HepG2 (cell line): Measurements from ENCODE around the gene SGK1. TPM values are rescaled to one million over a fixed set of nuclear protein-coding genes. Genes with fewer than 3 reads are reported as not detected.
A peak's percentile ranks its signal among the peaks of the same experiment; 100 is the strongest.

Source experiments
- ATAD3A ChIP-seq: sonication (generic); formaldehyde crosslinking; IDR thresholded peaks from 2 replicates; pipeline ENCODE4 v1.4.0; 2020; ENCODE audit warnings: missing genetic modification reagents
- ATF7 ChIP-seq, 2 experiments: fragments of 450-650 bp in 1 of 2; sonication (generic) in 1 of 2; formaldehyde crosslinking in 1 of 2; IDR thresholded peaks; 2 replicates each; pipeline versions ENCODE4 v1.4.0 to v1.6.1; 2016 to 2020; ENCODE audit warnings: antibody characterized with exemption in 1 of 2, mild to moderate bottlenecking in 1 of 2, missing genetic modification reagents in 1 of 2
- DRAP1 ChIP-seq: IDR thresholded peaks from 2 replicates; pipeline ENCODE4 v1.6.1; 2016; ENCODE audit warnings: missing genetic modification reagents, missing compliant biosample characterization
- HMGA1 ChIP-seq: sonication (generic); formaldehyde crosslinking; conservative IDR thresholded peaks from 2 replicates; pipeline ENCODE4 v1.4.0; 2020; ENCODE audit warnings: missing genetic modification reagents
- KDM2A ChIP-seq: sonication (generic); formaldehyde crosslinking; IDR thresholded peaks from 2 replicates; pipeline ENCODE4 v1.4.0; 2020; ENCODE audit warnings: low read depth, missing genetic modification reagents, borderline replicate concordance
- KLF13 ChIP-seq: sonication (generic); formaldehyde crosslinking; IDR thresholded peaks from 2 replicates; pipeline ENCODE4 v1.4.0; 2020; ENCODE audit warnings: mild to moderate bottlenecking, missing genetic modification reagents
- MAF1 ChIP-seq: sonication (generic); formaldehyde crosslinking; IDR thresholded peaks from 2 replicates; pipeline ENCODE4 v1.5.0; 2020; ENCODE audit warnings: missing genetic modification reagents, borderline replicate concordance
- NFKBIZ ChIP-seq: IDR thresholded peaks from 2 replicates; pipeline ENCODE4 v1.6.1; 2018; ENCODE audit warnings: missing genetic modification reagents, missing compliant biosample characterization
- NR2F6 ChIP-seq, 2 experiments: IDR thresholded peaks; 2 replicates each; pipeline ENCODE4 v1.6.1; 2016; ENCODE audit warnings: antibody characterized with exemption in 1 of 2, mild to moderate bottlenecking in 1 of 2
- POLR2A ChIP-seq, 2 experiments: IDR thresholded peaks; 2 replicates each; pipeline ENCODE4 v1.6.1; 2011; ENCODE audit warnings: low read depth in 2 of 2, low read length in 2 of 2, mild to moderate bottlenecking in 1 of 2, moderate library complexity in 1 of 2; ENCODE audit not compliant: insufficient read depth in 1 of 2
- REL ChIP-seq: sonication (generic); formaldehyde crosslinking; conservative IDR thresholded peaks from 2 replicates; pipeline ENCODE4 v1.8.0; 2022; ENCODE audit warnings: mild to moderate bottlenecking, missing genetic modification reagents, moderate library complexity
- RNF2 ChIP-seq: fragments of 450-650 bp; conservative IDR thresholded peaks from 2 replicates; pipeline ENCODE4 v1.6.1; 2016; ENCODE audit warnings: low read depth
- SAP130 ChIP-seq: IDR thresholded peaks from 2 replicates; pipeline ENCODE4 v1.6.1; 2016; ENCODE audit warnings: low read depth
- SMAD9 ChIP-seq: sonication (generic); formaldehyde crosslinking; IDR thresholded peaks from 2 replicates; pipeline ENCODE4 v1.5.1; 2020; ENCODE audit warnings: mild to moderate bottlenecking, missing genetic modification reagents
- SMC3 ChIP-seq: IDR thresholded peaks from 2 replicates; pipeline ENCODE4 v1.6.1; 2011; ENCODE audit warnings: low read length, improper control_type of control experiment
- TSC22D2 ChIP-seq: sonication (generic); formaldehyde crosslinking; IDR thresholded peaks from 2 replicates; pipeline ENCODE4 v1.5.1; 2020; ENCODE audit warnings: missing genetic modification reagents, mild to moderate bottlenecking, borderline replicate concordance
- YEATS4 ChIP-seq: sonication (generic); formaldehyde crosslinking; IDR thresholded peaks from 2 replicates; pipeline ENCODE4 v1.4.0; 2020; ENCODE audit warnings: missing genetic modification reagents, borderline replicate concordance
- ZC3H4 ChIP-seq: sonication (generic); formaldehyde crosslinking; IDR thresholded peaks from 2 replicates; pipeline ENCODE4 v1.4.0; 2020; ENCODE audit warnings: missing genetic modification reagents, borderline replicate concordance
- ZNF263 ChIP-seq: sonication (generic); formaldehyde crosslinking; IDR thresholded peaks from 2 replicates; pipeline ENCODE4 v1.4.0; 2020; ENCODE audit warnings: missing genetic modification reagents
- ZNF446 ChIP-seq: sonication (generic); formaldehyde crosslinking; IDR thresholded peaks from 2 replicates; pipeline ENCODE4 v1.5.0; 2020; ENCODE audit warnings: mild to moderate bottlenecking, missing genetic modification reagents
- ZNF558 ChIP-seq: sonication (generic); formaldehyde crosslinking; IDR thresholded peaks from 2 replicates; pipeline ENCODE4 v1.9.0; 2022; ENCODE audit warnings: mild to moderate bottlenecking, missing genetic modification reagents, borderline replicate concordance
- ZNF713 ChIP-seq: sonication (generic); formaldehyde crosslinking; IDR thresholded peaks from 2 replicates; pipeline ENCODE4 v1.4.0; 2020; ENCODE audit warnings: mild to moderate bottlenecking, missing genetic modification reagents
- ZSCAN20 ChIP-seq: sonication (generic); formaldehyde crosslinking; IDR thresholded peaks from 2 replicates; pipeline ENCODE4 v1.4.0; 2020; ENCODE audit warnings: missing genetic modification reagents, mild to moderate bottlenecking, borderline replicate concordance
- polyA plus RNA-seq, 8 experiments: library from polyadenylated mRNA; depleted of rRNA in 3 of 8; stranded (reverse) in 7 of 8; unstranded in 1 of 8; fragments of >200 nt; fragmentation: Illumina TruSeq in 4 of 8; extraction: Trizol in 4 of 8; gene quantifications; 2 replicates each; pipeline versions ENCODE4 v1.2.1 to v1.2.3, GENCODE V29; 2011 to 2016; ENCODE audit warnings: low read depth in 4 of 8, missing spikeins in 1 of 8, mixed read lengths in 1 of 8; ENCODE audit not compliant: insufficient read depth in 1 of 8
- total RNA-seq, 5 experiments: library from RNA; depleted of rRNA; stranded (reverse); fragments of >200 nt; fragmentation: Illumina TruSeq; extraction: Trizol; gene quantifications; 2 replicates each; pipeline ENCODE4 v1.2.3, GENCODE V29; 2016; ENCODE audit warnings: low read depth in 1 of 5
- TF ChIP-seq, protein P1 (sequence below): sonication (generic); formaldehyde crosslinking; conservative IDR thresholded peaks from 2 replicates; pipeline ENCODE4 v1.4.0; 2020; ENCODE audit warnings: mild to moderate bottlenecking, missing genetic modification reagents, moderate library complexity
- TF ChIP-seq, protein P2 (sequence below): sonication (generic); formaldehyde crosslinking; IDR thresholded peaks from 2 replicates; pipeline ENCODE4 v1.8.0; 2023; ENCODE audit warnings: mild to moderate bottlenecking, missing genetic modification reagents

The SGK1 gene
- total and polyA plus RNA-seq, 2 of the 13 experiments (the other 11 are each of a cell fraction or from before 2014, with no cell fraction given), result 56.1 to 56.2 TPM

GRCh38 chr6:134174672-134175531, 143.0 kb downstream of the SGK1 start (continued):
- TF ChIP-seq POLR2A (IDR thresholded peaks at IDR 0.05; ENCODE audit: insufficient read depth in 1 of 2, low read depth in 2 of 2, low read length in 2 of 2) (peak; percentile 99), SAP130 (CRISPR knock-in tag) (peak; percentile 88), ATF7 (IDR thresholded peaks at IDR 0.05) (no peak), ATF7 (CRISPR knock-in tag; IDR thresholded peaks at IDR 0.05) (no peak; the same call in 1 of the 2 replicates), RNF2 (peak; percentile 41; the same call in 1 of the 2 replicates), NFKBIZ (CRISPR knock-in tag) (peak; percentile 62; the same call in 1 of the 2 replicates), HMGA1 (CRISPR knock-in tag) (no peak), NR2F6 (IDR thresholded peaks at IDR 0.05) (no peak), NR2F6 (CRISPR knock-in tag; IDR thresholded peaks at IDR 0.05) (peak; percentile 30; the same call in 1 of the 2 replicates), KDM2A (CRISPR knock-in tag) (peak; percentile 76), MAF1 (CRISPR knock-in tag) (no peak; the same call in 1 of the 2 replicates), KLF13 (CRISPR knock-in tag) (no peak; the same call in 1 of the 2 replicates), YEATS4 (CRISPR knock-in tag) (peak; percentile 61; the same call in 1 of the 2 replicates), DRAP1 (CRISPR knock-in tag) (peak; percentile 100), SMAD9 (no peak), ZNF713 (0 out of 2 replicates have a peak, but pooled peaks have one; percentile 84), SMC3 (peak; percentile 46; the same call in 1 of the 2 replicates), ZSCAN20 (CRISPR knock-in tag) (peak; percentile 89; the same call in 1 of the 2 replicates), ATAD3A (CRISPR knock-in tag) (no peak), ZNF263 (CRISPR knock-in tag) (peak; percentile 92), ZNF446 (CRISPR knock-in tag) (peak; percentile 89), ZNF558 (CRISPR knock-in tag) (peak; percentile 85; the same call in 1 of the 2 replicates), TSC22D2 (peak; percentile 51; the same call in 1 of the 2 replicates), ZC3H4 (CRISPR knock-in tag) (no peak; the same call in 1 of the 2 replicates), REL (CRISPR knock-in tag) (no peak; the same call in 1 of the 2 replicates)
- TF ChIP-seq, protein P1, sequence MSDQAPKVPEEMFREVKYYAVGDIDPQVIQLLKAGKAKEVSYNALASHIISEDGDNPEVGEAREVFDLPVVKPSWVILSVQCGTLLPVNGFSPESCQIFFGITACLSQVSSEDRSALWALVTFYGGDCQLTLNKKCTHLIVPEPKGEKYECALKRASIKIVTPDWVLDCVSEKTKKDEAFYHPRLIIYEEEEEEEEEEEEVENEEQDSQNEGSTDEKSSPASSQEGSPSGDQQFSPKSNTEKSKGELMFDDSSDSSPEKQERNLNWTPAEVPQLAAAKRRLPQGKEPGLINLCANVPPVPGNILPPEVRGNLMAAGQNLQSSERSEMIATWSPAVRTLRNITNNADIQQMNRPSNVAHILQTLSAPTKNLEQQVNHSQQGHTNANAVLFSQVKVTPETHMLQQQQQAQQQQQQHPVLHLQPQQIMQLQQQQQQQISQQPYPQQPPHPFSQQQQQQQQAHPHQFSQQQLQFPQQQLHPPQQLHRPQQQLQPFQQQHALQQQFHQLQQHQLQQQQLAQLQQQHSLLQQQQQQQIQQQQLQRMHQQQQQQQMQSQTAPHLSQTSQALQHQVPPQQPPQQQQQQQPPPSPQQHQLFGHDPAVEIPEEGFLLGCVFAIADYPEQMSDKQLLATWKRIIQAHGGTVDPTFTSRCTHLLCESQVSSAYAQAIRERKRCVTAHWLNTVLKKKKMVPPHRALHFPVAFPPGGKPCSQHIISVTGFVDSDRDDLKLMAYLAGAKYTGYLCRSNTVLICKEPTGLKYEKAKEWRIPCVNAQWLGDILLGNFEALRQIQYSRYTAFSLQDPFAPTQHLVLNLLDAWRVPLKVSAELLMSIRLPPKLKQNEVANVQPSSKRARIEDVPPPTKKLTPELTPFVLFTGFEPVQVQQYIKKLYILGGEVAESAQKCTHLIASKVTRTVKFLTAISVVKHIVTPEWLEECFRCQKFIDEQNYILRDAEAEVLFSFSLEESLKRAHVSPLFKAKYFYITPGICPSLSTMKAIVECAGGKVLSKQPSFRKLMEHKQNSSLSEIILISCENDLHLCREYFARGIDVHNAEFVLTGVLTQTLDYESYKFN (CRISPR knock-in tag), result peak; percentile 43; the same call in 1 of the 2 replicates
- TF ChIP-seq, protein P2, sequence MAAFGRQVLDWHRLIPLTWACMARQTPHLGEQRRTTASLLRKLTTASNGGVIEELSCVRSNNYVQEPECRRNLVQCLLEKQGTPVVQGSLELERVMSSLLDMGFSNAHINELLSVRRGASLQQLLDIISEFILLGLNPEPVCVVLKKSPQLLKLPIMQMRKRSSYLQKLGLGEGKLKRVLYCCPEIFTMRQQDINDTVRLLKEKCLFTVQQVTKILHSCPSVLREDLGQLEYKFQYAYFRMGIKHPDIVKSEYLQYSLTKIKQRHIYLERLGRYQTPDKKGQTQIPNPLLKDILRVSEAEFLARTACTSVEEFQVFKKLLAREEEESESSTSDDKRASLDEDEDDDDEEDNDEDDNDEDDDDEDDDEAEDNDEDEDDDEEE (CRISPR knock-in tag), result peak; percentile 78
